Progenitor cell of endocrine pancreas (in vitro differentiated cells): ENCODE measurements around the gene FZD7. TPM values are rescaled to one million over a fixed set of nuclear protein-coding genes. Genes with fewer than 3 reads are reported as not detected.
A peak's percentile ranks its signal among the peaks of the same experiment; 100 is the strongest.

Experiments used
- DNase-seq: peaks from one replicate; pipeline ENCODE4 v3.0.0; 2021; ENCODE audit warnings: low spot score; ENCODE audit not compliant: unreplicated experiment
- H3K27ac Mint-ChIP-seq: 2 replicates; pipeline ENCODE4 v1.8.0; 2021; ENCODE audit warnings: mild to moderate bottlenecking, moderate library complexity, mixed read lengths
- H3K27me3 Mint-ChIP-seq: 2 replicates; pipeline ENCODE4 v1.8.0; 2021; ENCODE audit warnings: mixed read lengths
- H3K36me3 Mint-ChIP-seq: 2 replicates; pipeline ENCODE4 v1.8.0; 2022; ENCODE audit warnings: mixed read lengths; ENCODE audit not compliant: insufficient read depth
- H3K4me1 Mint-ChIP-seq: 2 replicates; pipeline ENCODE4 v1.8.0; 2021; ENCODE audit warnings: low read depth, mixed read lengths
- H3K4me3 Mint-ChIP-seq: 2 replicates; pipeline ENCODE4 v1.8.0; 2021; ENCODE audit warnings: low read depth, mild to moderate bottlenecking, moderate library complexity, mixed read lengths
- H3K9me3 Mint-ChIP-seq: 2 replicates; pipeline ENCODE4 v1.8.0; 2021; ENCODE audit warnings: low read depth, mixed read lengths
- CTCF ChIP-seq: fragments of 200-600 bp; sonication (generic); IDR thresholded peaks from one replicate; pipeline ENCODE4 v1.5.0; 2021; ENCODE audit warnings: antibody characterized with exemption, mild to moderate bottlenecking; ENCODE audit not compliant: unreplicated experiment
- total RNA-seq: library from RNA; stranded (reverse); gene quantifications from 2 replicates; pipeline ENCODE4 v1.2.1, GENCODE V29; 2021

Gene FZD7
- total RNA-seq, 1 donor from 2014 or later, result 74.2 TPM

GRCh38 chr2:202072737-202073401, 39.2 kb downstream of the FZD7 start, which contains the start of gene KIAA2012:
TSS of gene KIAA2012 (plus strand) at chr2:202073255. CDS start at chr2:202073628, 373 bp downstream.
- no peak for TF ChIP-seq CTCF
- no peak for DNase-seq
- peaks cover 3% of the 10 kb centered on the region for H3K27me3 Mint-ChIP-seq
- no peak within 1 kb of the TSS for H3K4me3 Mint-ChIP-seq
- H3K4me1 Mint-ChIP-seq, result peaks cover 6% of the 10 kb centered on the region
- H3K9me3 Mint-ChIP-seq, result no peaks in the 10 kb centered on the region
- H3K27ac Mint-ChIP-seq, result no peak within 1 kb of the TSS
- no peaks in the 10 kb centered on the region for H3K36me3 Mint-ChIP-seq

GRCh38 chr2:202074324-202074723, 40.7 kb downstream of the FZD7 start:
- Mint-ChIP-seq H3K4me1 (peaks cover 6% of the 10 kb centered on the region), H3K27me3 (peaks cover 3% of the 10 kb centered on the region), H3K9me3 (no peaks in the 10 kb centered on the region), H3K4me3 (no peak overlapping the region), H3K36me3 (no peaks in the 10 kb centered on the region), H3K27ac (no peak overlapping the region)
- no peak for TF ChIP-seq CTCF
- no peak for DNase-seq

GRCh38 chr2:202079310-202079709, 45.7 kb downstream of the FZD7 start:
- TF ChIP-seq CTCF, result no peak
- DNase-seq, result no peak
- Mint-ChIP-seq H3K4me1 (peaks cover 5% of the 10 kb centered on the region), H3K36me3 (no peaks in the 10 kb centered on the region), H3K27ac (no peak overlapping the region), H3K27me3 (no peaks in the 10 kb centered on the region), H3K9me3 (peaks cover 5% of the 10 kb centered on the region), H3K4me3 (no peak overlapping the region)

- no peaks in the 10 kb centered on the region for H3K36me3 Mint-ChIP-seq
- DNase-seq, result no peak
- no peak overlapping the region for H3K4me3 Mint-ChIP-seq
- peaks cover 5% of the 10 kb centered on the region for H3K9me3 Mint-ChIP-seq
- H3K27ac Mint-ChIP-seq, result peak overlapping the region; percentile 67
- no peak for TF ChIP-seq CTCF
- H3K27me3 Mint-ChIP-seq, result no peaks in the 10 kb centered on the region
- H3K4me1 Mint-ChIP-seq, result peaks cover 7% of the 10 kb centered on the region
Observed at GRCh38 chr2:202084265-202084664, 50.6 kb downstream of the FZD7 start.

Other genes starting within 250 kb of the FZD7 start
- 0.07 TPM in 1 of 2 replicates, not detected in the other for gene CDK15, start 227.3 kb upstream of the FZD7 start, total RNA-seq
- gene KIAA2012, start 39.4 kb downstream of the FZD7 start, total RNA-seq, result not detected in 2 replicates
- gene SUMO1, start 204.7 kb downstream of the FZD7 start, total RNA-seq, result 131 and 135 TPM in 2 replicates
- 75.4 and 76.6 TPM in 2 replicates for gene NOP58, start 231.9 kb downstream of the FZD7 start, total RNA-seq